HEK293T (cell line): ENCODE data around the gene ABI3BP.

ENCODE experiments used
- CTCF ChIA-PET: fragments of 350-600 bp; formaldehyde crosslinking; extraction: SDS; loops from one replicate; lab custom pipeline; 2021; ENCODE audit warnings: antibody characterized with exemption, inconsistent platforms; lab: Yijun Ruan, JAX
- POLR2A ChIA-PET: fragments of 350-600 bp; formaldehyde crosslinking; extraction: SDS; loops from one replicate; lab custom pipeline; 2020; ENCODE audit warnings: antibody characterized with exemption, inconsistent platforms; lab: Yijun Ruan, JAX
- DNase-seq: peaks from one replicate; pipeline ENCODE4 v3.0.0; 2012; ENCODE audit warnings: mixed read lengths; ENCODE audit errors: extremely low spot score
- ARNT ChIP-seq: fragments of 450-650 bp; IDR thresholded peaks from 2 replicates; pipeline ENCODE4 v1.6.1; 2017; ENCODE audit warnings: mild to moderate bottlenecking
- BHLHE40 ChIP-seq: fragments of 450-650 bp; IDR thresholded peaks from 2 replicates; pipeline ENCODE4 v1.6.1; 2016; ENCODE audit warnings: mild to moderate bottlenecking, moderate library complexity, borderline replicate concordance
- CTBP1 ChIP-seq: fragments of 450-650 bp; IDR thresholded peaks from 2 replicates; pipeline ENCODE4 v1.6.1; 2016; ENCODE audit warnings: borderline replicate concordance
- ELF4 ChIP-seq: fragments of 450-650 bp; IDR thresholded peaks from 2 replicates; pipeline ENCODE4 v1.6.1; 2017; ENCODE audit warnings: antibody characterized with exemption
- FOXA1 ChIP-seq: fragments of 450-650 bp; IDR thresholded peaks from 2 replicates; pipeline ENCODE4 v1.6.1; 2016; ENCODE audit warnings: mild to moderate bottlenecking
- FOXK2 ChIP-seq: fragments of 450-650 bp; IDR thresholded peaks from 2 replicates; pipeline ENCODE4 v1.6.1; 2016; ENCODE audit warnings: mild to moderate bottlenecking
- FOXM1 ChIP-seq: fragments of 450-650 bp; IDR thresholded peaks from 2 replicates; pipeline ENCODE4 v1.6.1; 2017; ENCODE audit warnings: mild to moderate bottlenecking, borderline replicate concordance
- HDGF ChIP-seq: fragments of 450-650 bp; IDR thresholded peaks from 2 replicates; pipeline ENCODE4 v1.6.1; 2017; ENCODE audit warnings: antibody characterized with exemption, borderline replicate concordance
- L3MBTL2 ChIP-seq: fragments of 450-650 bp; conservative IDR thresholded peaks from 2 replicates; pipeline ENCODE4 v1.6.1; 2016; ENCODE audit warnings: mild to moderate bottlenecking
- LEF1 ChIP-seq: fragments of 450-650 bp; IDR thresholded peaks from 2 replicates; pipeline ENCODE4 v1.6.1; 2017; ENCODE audit warnings: mild to moderate bottlenecking, borderline replicate concordance
- NFRKB ChIP-seq: fragments of 450-650 bp; IDR thresholded peaks from 2 replicates; pipeline ENCODE4 v1.6.1; 2016; ENCODE audit warnings: mild to moderate bottlenecking, moderate library complexity
- SP1 ChIP-seq: fragments of 450-650 bp; IDR thresholded peaks from 2 replicates; pipeline ENCODE4 v1.6.1; 2017
- SUZ12 ChIP-seq: fragments of 450-650 bp; IDR thresholded peaks from 2 replicates; pipeline ENCODE4 v1.6.1; 2016; ENCODE audit warnings: mild to moderate bottlenecking
- TARDBP ChIP-seq: fragments of 450-650 bp; IDR thresholded peaks from 2 replicates; pipeline ENCODE4 v1.6.1; 2016
- ZNF384 ChIP-seq: fragments of 450-650 bp; IDR thresholded peaks from 2 replicates; pipeline ENCODE4 v1.6.1; 2016
- TF ChIP-seq, protein P1 (sequence below): fragments of 450-650 bp; IDR thresholded peaks from 2 replicates; pipeline ENCODE4 v1.6.1; 2016

Gene ABI3BP

DNA sequence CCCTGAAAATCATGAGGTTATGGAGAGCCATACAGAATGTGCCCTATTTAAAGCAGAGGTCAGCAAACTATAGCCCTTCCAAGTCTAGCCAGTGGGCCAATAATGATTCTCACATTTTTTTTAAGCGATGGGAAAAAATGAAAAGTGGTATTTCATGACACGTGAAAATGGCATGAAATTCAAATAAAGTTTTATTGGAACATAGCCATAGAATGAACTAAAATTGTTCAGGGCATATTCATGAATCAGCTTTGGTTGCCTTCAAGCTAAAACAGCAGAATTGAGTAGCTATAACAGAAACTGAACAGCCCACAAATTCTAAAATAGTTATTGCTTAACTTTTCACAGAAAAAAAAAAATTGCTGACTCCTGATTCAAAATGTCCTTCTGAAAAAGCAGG, 179.4 kb downstream of the ABI3BP start:
- TF ChIP-seq FOXM1 = no peak
- TF ChIP-seq L3MBTL2 = no peak
- TF ChIP-seq FOXA1 = no peak
- TF ChIP-seq SUZ12 = no peak
- TF ChIP-seq SP1 = no peak
- TF ChIP-seq TARDBP = no peak
- no peak for TF ChIP-seq HDGF
- TF ChIP-seq FOXK2 = no peak
- TF ChIP-seq ARNT = no peak
- no peak for TF ChIP-seq NFRKB
- no peak for TF ChIP-seq BHLHE40
- TF ChIP-seq, protein P1, sequence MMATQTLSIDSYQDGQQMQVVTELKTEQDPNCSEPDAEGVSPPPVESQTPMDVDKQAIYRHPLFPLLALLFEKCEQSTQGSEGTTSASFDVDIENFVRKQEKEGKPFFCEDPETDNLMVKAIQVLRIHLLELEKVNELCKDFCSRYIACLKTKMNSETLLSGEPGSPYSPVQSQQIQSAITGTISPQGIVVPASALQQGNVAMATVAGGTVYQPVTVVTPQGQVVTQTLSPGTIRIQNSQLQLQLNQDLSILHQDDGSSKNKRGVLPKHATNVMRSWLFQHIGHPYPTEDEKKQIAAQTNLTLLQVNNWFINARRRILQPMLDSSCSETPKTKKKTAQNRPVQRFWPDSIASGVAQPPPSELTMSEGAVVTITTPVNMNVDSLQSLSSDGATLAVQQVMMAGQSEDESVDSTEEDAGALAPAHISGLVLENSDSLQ = no peak
- ChIA-PET POLR2A (no interaction called here), CTCF (no interaction called here)
- DNase-seq = no peak

DNA sequence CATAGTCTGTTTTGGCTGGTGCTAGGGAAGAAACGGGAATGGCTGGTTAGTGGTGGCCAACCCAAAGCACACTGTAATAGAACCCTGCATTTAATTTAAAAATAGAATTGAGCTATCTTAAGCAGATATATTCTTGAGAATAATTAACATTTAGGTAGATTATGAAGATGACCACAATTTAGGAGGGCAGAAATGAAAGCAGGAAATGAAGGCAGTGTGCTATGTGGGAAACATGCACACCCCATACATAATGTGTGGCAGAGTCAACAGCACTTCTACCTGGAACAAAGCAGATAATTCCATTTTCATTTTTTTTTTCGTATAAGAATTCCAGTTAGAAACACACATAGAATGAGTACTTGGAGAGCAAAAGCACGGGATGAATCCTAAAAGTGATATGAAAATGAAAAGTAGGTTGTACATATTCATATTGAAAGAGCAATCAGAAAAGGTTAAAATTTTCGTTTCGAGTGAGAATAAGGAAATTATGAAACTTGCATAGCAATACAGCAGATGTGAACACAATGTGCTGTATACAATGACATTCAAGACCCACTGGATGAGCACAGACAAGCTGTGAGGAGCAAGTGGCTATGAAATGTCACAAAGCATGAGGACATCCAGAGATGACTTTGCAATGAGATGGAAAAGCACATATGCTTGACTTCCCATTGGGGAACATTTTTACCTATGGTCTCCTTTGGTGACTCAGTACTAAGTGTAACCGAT, 181.3 kb downstream of the ABI3BP start:
- ChIA-PET CTCF (interaction anchor here (0.6 kb wide), 1 partner anchor 563 kb away, joined by 3 read pairs; no protein-coding TSS in a partner anchor), POLR2A (no interaction called here)
- DNase-seq = no peak
- TF ChIP-seq ZNF384 (no peak), HDGF (no peak), ELF4 (no peak), BHLHE40 (no peak), TARDBP (no peak), FOXA1 (no peak), NFRKB (no peak), SP1 (no peak), L3MBTL2 (no peak), FOXM1 (no peak), SUZ12 (no peak), CTBP1 (no peak), FOXK2 (no peak), ARNT (no peak), LEF1 (no peak)
- TF ChIP-seq, protein P1 = no peak

DNA sequence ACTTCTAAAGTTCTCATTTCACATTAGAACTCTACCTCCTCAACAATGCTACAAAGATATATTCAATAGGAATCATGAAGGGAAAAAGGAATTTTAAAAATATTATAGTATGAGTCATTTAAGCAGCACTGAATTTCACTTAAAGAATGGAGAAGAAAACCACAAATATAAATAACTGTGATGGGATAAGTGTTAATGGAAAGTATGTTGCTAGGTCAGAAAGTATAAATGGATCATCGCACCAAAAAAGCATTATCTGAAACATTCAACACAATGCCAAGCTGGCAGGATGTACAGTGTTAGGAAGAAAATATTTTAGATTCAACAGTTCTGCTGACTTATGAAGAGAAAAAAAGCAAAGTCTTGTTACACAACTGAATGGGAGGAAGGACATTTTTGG, 182.6 kb downstream of the ABI3BP start:
- DNase-seq = no peak
- no peak for TF ChIP-seq SP1
- no peak for TF ChIP-seq FOXA1
- TF ChIP-seq ZNF384 = no peak
- no peak for TF ChIP-seq LEF1
- TF ChIP-seq HDGF = no peak
- TF ChIP-seq TARDBP = no peak
- TF ChIP-seq NFRKB = no peak
- TF ChIP-seq, protein P1 = no peak
- TF ChIP-seq CTBP1 = no peak
- no peak for TF ChIP-seq BHLHE40
- no peak for TF ChIP-seq FOXK2
- no peak for TF ChIP-seq FOXM1
- no peak for TF ChIP-seq SUZ12
- TF ChIP-seq L3MBTL2 = no peak
- POLR2A ChIA-PET = no interaction called here
- CTCF ChIA-PET = no interaction called here

DNA sequence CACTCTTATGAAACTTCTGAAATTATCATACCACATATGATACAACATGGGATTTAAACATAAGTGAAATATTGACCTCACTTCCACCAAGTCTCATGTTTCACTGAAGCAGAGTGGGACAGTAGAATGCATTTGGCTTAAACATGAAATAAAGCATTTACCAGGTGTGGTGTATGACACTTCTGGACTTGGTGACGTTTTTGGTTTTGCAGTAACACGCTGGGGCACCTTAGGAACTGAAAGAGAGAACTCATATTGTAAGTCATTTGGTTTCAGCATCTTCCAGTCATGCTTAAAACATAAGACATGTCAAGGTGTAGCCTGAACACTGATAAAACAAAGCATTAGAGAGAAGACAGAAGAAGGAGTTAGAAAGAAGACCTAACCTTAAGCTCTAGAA, 188.6 kb downstream of the ABI3BP start:
- ChIA-PET POLR2A (no interaction called here), CTCF (no interaction called here)
- DNase-seq = no peak
- TF ChIP-seq LEF1 (no peak), ELF4 (no peak), SP1 (no peak), L3MBTL2 (no peak), ZNF384 (no peak), FOXA1 (no peak)

DNA sequence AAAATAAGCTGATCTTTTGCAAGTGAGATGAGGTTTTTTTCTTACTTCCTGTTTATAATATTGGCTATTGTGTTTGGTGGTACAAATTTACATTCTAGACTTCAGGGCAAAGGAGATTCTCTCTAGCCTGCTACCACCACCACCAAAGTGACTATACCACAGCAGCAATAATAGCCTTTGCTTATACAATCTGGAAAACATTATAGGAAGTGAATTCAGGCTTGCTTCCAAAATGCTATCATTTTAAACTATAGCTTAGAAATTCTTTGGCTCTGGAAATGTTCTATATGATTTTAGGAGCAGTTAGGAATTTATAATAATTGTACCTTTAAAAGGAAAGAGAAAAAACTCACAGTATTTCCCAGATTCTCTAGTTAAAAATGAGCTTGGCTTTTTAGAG, 189.5 kb downstream of the ABI3BP start:
- no peak for DNase-seq
- ChIA-PET CTCF (no interaction called here), POLR2A (no interaction called here)
- TF ChIP-seq HDGF (no peak), CTBP1 (no peak), ELF4 (no peak), FOXA1 (no peak), NFRKB (no peak), BHLHE40 (no peak), ZNF384 (no peak), L3MBTL2 (no peak), FOXK2 (no peak), ARNT (no peak), FOXM1 (no peak), SUZ12 (no peak), LEF1 (no peak), TARDBP (no peak), SP1 (no peak)
- TF ChIP-seq, protein P1 = no peak
